B cell (primary cell): ENCODE measurements around the gene RCOR3. TPM values are rescaled to one million over a fixed set of nuclear protein-coding genes. Genes with fewer than 3 reads are reported as not detected.

Source experiments
- ATAC-seq: fragments of 200-7000 bp; cut with Tn5 transposase; one replicate; pipeline ENCODE4 v1.10.0; 2021; ENCODE audit warnings: low read depth, mild to moderate bottlenecking, moderate number of reproducible peaks, moderate library complexity
- CTCF ChIA-PET: fragments of 350-600 bp; sonication (Branson Sonifier 250); formaldehyde crosslinking; loops from one replicate; lab custom pipeline; 2021; ENCODE audit warnings: antibody characterized with exemption, inconsistent platforms; lab: Charles Lee
- POLR2A ChIA-PET: fragments of 350-600 bp; sonication (Branson Sonifier 250); formaldehyde crosslinking; loops from one replicate; lab custom pipeline; 2021; ENCODE audit warnings: antibody characterized with exemption; lab: Charles Lee
- DNase-seq: peaks from one replicate; pipeline ENCODE4 v3.0.0; 2013
- H2AFZ ChIP-seq: 2 replicates; pipeline ENCODE4 v1.6.1; 2012; ENCODE audit warnings: mild to moderate bottlenecking, low read depth, low read length; ENCODE audit not compliant: insufficient read depth, poor library complexity, severe bottlenecking
- H3K27ac ChIP-seq, 2 donors: 1 replicate in 1 of 2; 2 replicates in 1 of 2; pipeline ENCODE4 v1.5.1; 2012 to 2013; ENCODE audit warnings: low read length in 2 of 2, mild to moderate bottlenecking in 2 of 2, moderate library complexity in 1 of 2
- H3K27me3 ChIP-seq, 4 experiments: fragments of 200-600 bp in 1 of 4; sonication (generic) in 1 of 4; replicated peaks in 1 of 4; 1 replicate in 2 of 4; 2 replicates in 2 of 4; pipeline versions ENCODE4 v1.6.1 to v1.7.0; 2013 to 2016; ENCODE audit warnings: low read length in 3 of 4, mild to moderate bottlenecking in 2 of 4, mixed read lengths in 1 of 4, moderate library complexity in 1 of 4; ENCODE audit not compliant: insufficient read depth in 4 of 4, control insufficient read depth in 3 of 4; ENCODE audit errors: control extremely low read depth in 1 of 4
- H3K36me3 ChIP-seq, 2 experiments: replicated peaks in 1 of 2; 1 replicate in 1 of 2; 2 replicates in 1 of 2; pipeline versions ENCODE4 v1.6.1 to v1.7.1; 2013; ENCODE audit warnings: low read length in 1 of 2; ENCODE audit not compliant: insufficient read depth in 2 of 2, control insufficient read depth in 1 of 2; ENCODE audit errors: control extremely low read depth in 1 of 2, extremely low read depth in 1 of 2
- H3K4me1 ChIP-seq, 2 donors: fragments of 200-600 bp in 1 of 2; sonication (generic) in 1 of 2; 1 replicate in 1 of 2; 2 replicates in 1 of 2; pipeline versions ENCODE4 v1.5.1 to v1.6.1; 2013 to 2017; ENCODE audit warnings: low read length in 2 of 2; ENCODE audit not compliant: control insufficient read depth in 2 of 2, insufficient read depth in 2 of 2
- H3K4me2 ChIP-seq: replicated peaks from 2 replicates; pipeline ENCODE3; 2012; ENCODE audit warnings: mild to moderate bottlenecking, low read depth, low read length; ENCODE audit not compliant: poor library complexity, severe bottlenecking
- H3K4me3 ChIP-seq, 5 experiments: fragments of 200-600 bp in 1 of 5; sonication (generic) in 1 of 5; 1 replicate in 3 of 5; 2 replicates in 2 of 5; pipeline versions ENCODE4 v1.5.1 to v1.7.0; 2011 to 2016; ENCODE audit warnings: low read length in 4 of 5, mild to moderate bottlenecking in 4 of 5, low read depth in 2 of 5, control low read depth in 1 of 5, moderate library complexity in 1 of 5; ENCODE audit not compliant: insufficient read depth in 1 of 5; ENCODE audit errors: control extremely low read depth in 1 of 5, extremely low read depth in 1 of 5
- H3K79me2 ChIP-seq: fragments of 200-600 bp; sonication (generic); one replicate; pipeline ENCODE4 v1.6.0; 2016; ENCODE audit warnings: low read length; ENCODE audit not compliant: control insufficient read depth, insufficient read depth
- H3K9ac ChIP-seq: fragments of 200-600 bp; sonication (generic); 2 replicates; pipeline ENCODE4 v1.6.1; 2017; ENCODE audit warnings: mild to moderate bottlenecking, low read length, moderate library complexity
- H3K9me3 ChIP-seq, 3 donors: one replicate each; pipeline versions ENCODE4 v1.6.1 to v1.7.1; 2013; ENCODE audit warnings: low read length in 2 of 3; ENCODE audit not compliant: control insufficient read depth in 2 of 3, insufficient read depth in 1 of 3; ENCODE audit errors: control extremely low read depth in 1 of 3
- H4K20me1 ChIP-seq: 2 replicates; pipeline ENCODE4 v1.6.0; 2012; ENCODE audit warnings: mild to moderate bottlenecking, low read length; ENCODE audit not compliant: insufficient read depth, control insufficient read depth, poor library complexity, severe bottlenecking
- H3K27ac Mint-ChIP-seq: one replicate; pipeline ENCODE4 v1.8.0; 2021; ENCODE audit warnings: mixed read lengths
- H3K27me3 Mint-ChIP-seq: one replicate; pipeline ENCODE4 v1.8.0; 2021; ENCODE audit warnings: mixed read lengths
- H3K4me1 Mint-ChIP-seq: one replicate; pipeline ENCODE4 v1.8.0; 2021; ENCODE audit warnings: mixed read lengths
- H3K4me3 Mint-ChIP-seq: one replicate; pipeline ENCODE4 v1.8.0; 2021; ENCODE audit warnings: mixed read lengths
- H3K9me3 Mint-ChIP-seq: one replicate; pipeline ENCODE4 v1.8.0; 2022; ENCODE audit warnings: mixed read lengths; ENCODE audit not compliant: insufficient read depth
- EZH2 ChIP-seq: IDR thresholded peaks from 2 replicates; pipeline ENCODE4 v1.6.1; 2012; ENCODE audit warnings: borderline replicate concordance, low read depth, mild to moderate bottlenecking, moderate library complexity, low read length; ENCODE audit not compliant: insufficient read depth, poor library complexity, severe bottlenecking
- WGBS: methylation state at CpG from one replicate; pipeline ENCODE4 v1.1.5; 2013; ENCODE audit warnings: missing lambda C conversion rate; ENCODE audit not compliant: insufficient coverage; 5-methylcytosine and 5-hydroxymethylcytosine counted together
- intact Hi-C: fragments of 100-400 bp; cut with micrococcal nuclease; formaldehyde crosslinking; loops from one replicate; pipeline ENCODE4 v1.10.0; 2022
- polyA plus RNA-seq: library from polyadenylated mRNA; depleted of rRNA; stranded (reverse); fragments of >200 nt; gene quantifications from 2 replicates; pipeline ENCODE4 v1.2.3, GENCODE V29; 2012
- total RNA-seq, 2 donors: library from RNA; stranded (reverse); fragments of 120-200 nt in 1 of 2; gene quantifications; 1 replicate in 1 of 2; 2 replicates in 1 of 2; pipeline versions ENCODE4 v1.2.3 to v1.2.4, GENCODE V29; 2013 to 2022
- TF ChIP-seq, protein P1 (sequence below): fragments of 200-600 bp; IDR thresholded peaks from one replicate; pipeline ENCODE4 v1.8.0; 2022; ENCODE audit warnings: antibody characterized with exemption, mild to moderate bottlenecking

RCOR3 gene
- total and polyA plus RNA-seq, 2 donors (not counting 1 experiment from before 2014, with no cell fraction given): 42.7 to 120 TPM

- ChIA-PET CTCF (interaction anchor here (1.0 to 13.8 kb wide), 11 partner anchors 15 to 251 kb away, joined by 3 to 333 read pairs (median 5); partner anchors contain the start of gene SLC30A1), POLR2A (interaction anchor here (0.8 to 1.3 kb wide), 2 partner anchors 8 to 10 kb away, joined by 3 to 4 read pairs; no protein-coding TSS in a partner anchor)
- Mint-ChIP-seq H3K27me3 (no peaks in the 10 kb centered on the region), H3K9me3 (no peaks in the 10 kb centered on the region), H3K27ac (peak overlapping the region; percentile 97), H3K4me3 (peak overlapping the region; percentile 93), H3K4me1 (peaks cover 80% of the 10 kb centered on the region)
- H3K4me3 ChIP-seq: peak overlapping the region; percentile 65 to 81 (median 72)
- TF ChIP-seq, protein P1, sequence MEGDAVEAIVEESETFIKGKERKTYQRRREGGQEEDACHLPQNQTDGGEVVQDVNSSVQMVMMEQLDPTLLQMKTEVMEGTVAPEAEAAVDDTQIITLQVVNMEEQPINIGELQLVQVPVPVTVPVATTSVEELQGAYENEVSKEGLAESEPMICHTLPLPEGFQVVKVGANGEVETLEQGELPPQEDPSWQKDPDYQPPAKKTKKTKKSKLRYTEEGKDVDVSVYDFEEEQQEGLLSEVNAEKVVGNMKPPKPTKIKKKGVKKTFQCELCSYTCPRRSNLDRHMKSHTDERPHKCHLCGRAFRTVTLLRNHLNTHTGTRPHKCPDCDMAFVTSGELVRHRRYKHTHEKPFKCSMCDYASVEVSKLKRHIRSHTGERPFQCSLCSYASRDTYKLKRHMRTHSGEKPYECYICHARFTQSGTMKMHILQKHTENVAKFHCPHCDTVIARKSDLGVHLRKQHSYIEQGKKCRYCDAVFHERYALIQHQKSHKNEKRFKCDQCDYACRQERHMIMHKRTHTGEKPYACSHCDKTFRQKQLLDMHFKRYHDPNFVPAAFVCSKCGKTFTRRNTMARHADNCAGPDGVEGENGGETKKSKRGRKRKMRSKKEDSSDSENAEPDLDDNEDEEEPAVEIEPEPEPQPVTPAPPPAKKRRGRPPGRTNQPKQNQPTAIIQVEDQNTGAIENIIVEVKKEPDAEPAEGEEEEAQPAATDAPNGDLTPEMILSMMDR: no peak
- no peak for TF ChIP-seq EZH2
- 59% methylated on average over 10 of the region's 11 CpGs for WGBS
- peak overlapping the region; percentile 81 for H3K4me2 ChIP-seq
- peaks cover 76 to 82% of the 10 kb centered on the region in 2 donors for H3K4me1 ChIP-seq
- peaks cover 6% of the 10 kb centered on the region for H4K20me1 ChIP-seq
- no peak for ATAC-seq
- H3K27ac ChIP-seq: peak overlapping the region; percentile 73 to 92
- H3K36me3 ChIP-seq: peaks cover 0 to 17% of the 10 kb centered on the region in 2 experiments
- H3K9ac ChIP-seq: peak overlapping the region; percentile 86
- H3K79me2 ChIP-seq: peaks cover 99% of the 10 kb centered on the region
- intact Hi-C loops: loop anchor here (5.0 kb wide), 1 partner anchor 249 kb away; the partner anchor contains the start of gene SLC30A1
- H2AFZ ChIP-seq: no peak overlapping the region
- no peaks in the 10 kb centered on the region for H3K27me3 ChIP-seq
- no peak for DNase-seq
- H3K9me3 ChIP-seq: no peaks in the 10 kb centered on the region
These were observed 69.0 kb downstream of the RCOR3 start for GRCh38 chr1:211328084-211328694.
